Measurements from ENCODE around the gene OR4C13.
"Not testable (repeated sequence)": the region's sequence is repeated elsewhere in the genome, so short reads cannot be mapped to it uniquely, and the experiment has no call there.

Gene OR4C13

GRCh38 chr11:49952091-49952490 is at the start of gene OR4C13:
TSS of gene OR4C13 (plus strand) at chr11:49952391. CDS start at chr11:49952423, 32 bp downstream.
- DNase-seq: no peak

GRCh38 chr11:49911516-49911915 is 40.7 kb upstream of the OR4C13 start:
- not testable (repeated sequence) for DNase-seq

GRCh38 chr11:49948701-49949100 is 3.5 kb upstream of the OR4C13 start:
- not testable (repeated sequence) for DNase-seq

GRCh38 chr11:49973439-49973838 is 21.2 kb downstream of the OR4C13 start:
- DNase-seq: not testable (repeated sequence)

- not testable (repeated sequence) for DNase-seq
Measured at GRCh38 chr11:49982435-49982834, 30.2 kb downstream of the OR4C13 start, which contains the start of gene OR4C12. TSS of gene OR4C12 (minus strand) at chr11:49982535. CDS start at chr11:49982501, 34 bp downstream.

- DNase-seq: peak; percentile 16 to 25
Measured at GRCh38 chr11:49995565-49995964, 43.4 kb downstream of the OR4C13 start.
